ENCODE measurements around the gene PLEKHN1. TPM values are rescaled to one million over a fixed set of nuclear protein-coding genes. Genes with fewer than 3 reads are reported as not detected.
A peak's percentile ranks its signal among the peaks of the same experiment; 100 is the strongest.
"Not testable (repeated sequence)": the region's sequence is repeated elsewhere in the genome, so short reads cannot be mapped to it uniquely, and the experiment has no call there.

PLEKHN1 gene
- total RNA-seq, 1 donor from 2014 or later: 1.3 TPM

DNA sequence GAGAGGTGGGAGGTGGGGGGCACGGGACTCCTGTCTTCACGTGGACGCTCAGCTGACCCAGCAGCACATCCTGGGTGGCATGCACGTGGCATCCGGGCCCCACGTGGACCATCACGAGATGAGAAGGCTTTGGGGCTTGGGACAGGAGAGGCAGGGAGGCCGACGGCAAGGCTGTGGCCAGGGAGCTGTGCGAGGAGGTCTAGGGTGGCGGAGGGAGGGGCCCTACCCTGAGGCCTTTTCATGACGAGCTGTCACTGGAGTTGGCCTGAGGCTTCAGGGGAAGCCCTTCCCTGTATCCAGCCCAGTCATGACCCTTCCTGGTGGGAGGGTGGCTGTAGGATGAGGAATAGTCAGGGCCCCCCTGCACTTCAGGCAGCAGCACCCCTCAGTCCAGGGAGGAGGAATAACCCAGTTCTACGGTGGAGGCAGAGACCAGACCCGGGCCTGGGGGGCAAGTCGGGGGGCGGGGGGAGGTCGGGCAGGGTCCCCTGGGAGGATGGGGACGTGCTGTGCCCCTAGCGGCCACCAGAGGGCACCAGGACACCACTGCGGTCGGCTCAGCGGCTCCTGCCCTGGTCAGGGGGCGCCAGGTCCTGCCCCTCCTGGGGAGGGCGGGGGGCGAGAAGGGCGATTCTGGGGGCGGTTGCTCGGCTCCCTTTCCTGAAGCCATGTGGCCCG is 17.7 kb downstream of the PLEKHN1 start:
- TF ChIP-seq, protein P1, sequence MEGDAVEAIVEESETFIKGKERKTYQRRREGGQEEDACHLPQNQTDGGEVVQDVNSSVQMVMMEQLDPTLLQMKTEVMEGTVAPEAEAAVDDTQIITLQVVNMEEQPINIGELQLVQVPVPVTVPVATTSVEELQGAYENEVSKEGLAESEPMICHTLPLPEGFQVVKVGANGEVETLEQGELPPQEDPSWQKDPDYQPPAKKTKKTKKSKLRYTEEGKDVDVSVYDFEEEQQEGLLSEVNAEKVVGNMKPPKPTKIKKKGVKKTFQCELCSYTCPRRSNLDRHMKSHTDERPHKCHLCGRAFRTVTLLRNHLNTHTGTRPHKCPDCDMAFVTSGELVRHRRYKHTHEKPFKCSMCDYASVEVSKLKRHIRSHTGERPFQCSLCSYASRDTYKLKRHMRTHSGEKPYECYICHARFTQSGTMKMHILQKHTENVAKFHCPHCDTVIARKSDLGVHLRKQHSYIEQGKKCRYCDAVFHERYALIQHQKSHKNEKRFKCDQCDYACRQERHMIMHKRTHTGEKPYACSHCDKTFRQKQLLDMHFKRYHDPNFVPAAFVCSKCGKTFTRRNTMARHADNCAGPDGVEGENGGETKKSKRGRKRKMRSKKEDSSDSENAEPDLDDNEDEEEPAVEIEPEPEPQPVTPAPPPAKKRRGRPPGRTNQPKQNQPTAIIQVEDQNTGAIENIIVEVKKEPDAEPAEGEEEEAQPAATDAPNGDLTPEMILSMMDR (IDR thresholded peaks at IDR 0.05): peak; percentile 39
- ATAC-seq (ENCODE audit: low read depth) (peak; percentile 95), DNase-seq (peak; percentile 66)
- Mint-ChIP-seq H3K4me3 (no peak overlapping the region), H3K9me3 (no peaks in the 10 kb centered on the region), H3K4me1 (no peaks in the 10 kb centered on the region), H3K27me3 (peaks cover 23% of the 10 kb centered on the region), H3K27ac (no peak overlapping the region), H3K36me3 (ENCODE audit: low read depth) (no peaks in the 10 kb centered on the region)
- intact Hi-C loops (cut with micrococcal nuclease): loop anchor here (1.0 to 2.0 kb wide), 4 partner anchors 17 to 457 kb away; no protein-coding TSS in a partner anchor
- ChIA-PET POLR2A (interaction anchor here (0.7 to 1.7 kb wide), 5 partner anchors 78 to 308 kb away, joined by 3 to 7 read pairs (median 3); no protein-coding TSS in a partner anchor), CTCF (interaction anchor here (0.7 to 2.7 kb wide), 17 partner anchors 9 to 522 kb away, joined by 3 to 23 read pairs (median 4); partner anchors contain the start of genes ISG15 and PLEKHN1)

- Mint-ChIP-seq H3K9me3 (no peaks in the 10 kb centered on the region), H3K36me3 (ENCODE audit: low read depth) (no peaks in the 10 kb centered on the region), H3K4me1 (no peaks in the 10 kb centered on the region), H3K4me3 (no peak overlapping the region), H3K27me3 (peaks cover 27% of the 10 kb centered on the region), H3K27ac (no peak overlapping the region)
- TF ChIP-seq, protein P1 (IDR thresholded peaks at IDR 0.05): no peak
- no peak for DNase-seq
- no peak for ATAC-seq (ENCODE audit: low read depth)
- intact Hi-C loops (cut with micrococcal nuclease): loop anchor here (1.0 to 2.0 kb wide), 4 partner anchors 17 to 456 kb away; no protein-coding TSS in a partner anchor
- ChIA-PET POLR2A (interaction anchor here (0.7 to 1.7 kb wide), 5 partner anchors 77 to 307 kb away, joined by 3 to 7 read pairs (median 3); no protein-coding TSS in a partner anchor), CTCF (interaction anchor here (0.7 to 2.7 kb wide), 15 partner anchors 8 to 521 kb away, joined by 3 to 23 read pairs (median 3); partner anchors contain the start of gene ISG15)
Measured at GRCh38 chr1:984476-984814, 18.2 kb downstream of the PLEKHN1 start.

DNA sequence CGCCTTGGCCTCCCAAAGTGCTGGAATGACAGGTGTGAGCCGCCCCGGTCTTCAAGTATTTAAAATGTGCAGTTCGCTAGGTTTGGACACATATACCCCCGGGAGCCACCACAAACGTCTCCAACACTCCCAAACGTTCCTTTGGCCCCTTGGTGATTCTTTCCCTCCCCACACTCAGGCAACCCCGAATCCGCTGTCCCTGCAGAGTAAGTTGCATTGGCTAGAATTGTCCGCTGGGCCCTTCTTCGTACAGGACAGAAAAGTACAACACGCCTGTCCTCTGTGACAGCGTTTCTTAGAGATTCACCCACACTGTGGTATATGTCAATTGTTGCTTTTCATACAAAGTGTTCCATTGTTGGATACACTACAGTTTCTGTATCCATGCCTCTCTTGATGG is 18.8 kb downstream of the PLEKHN1 start:
- Mint-ChIP-seq H3K36me3 (ENCODE audit: low read depth) (no peaks in the 10 kb centered on the region), H3K4me3 (no peak overlapping the region), H3K4me1 (no peaks in the 10 kb centered on the region), H3K27me3 (peaks cover 27% of the 10 kb centered on the region), H3K27ac (no peak overlapping the region), H3K9me3 (no peaks in the 10 kb centered on the region)
- DNase-seq (no peak), ATAC-seq (ENCODE audit: low read depth) (no peak)
- intact Hi-C loops (cut with micrococcal nuclease): loop anchor here (2.0 kb wide), 1 partner anchor 456 kb away; no protein-coding TSS in a partner anchor
- TF ChIP-seq, protein P1 (IDR thresholded peaks at IDR 0.05): no peak
- ChIA-PET CTCF (interaction anchor here (0.9 to 2.7 kb wide), 11 partner anchors 8 to 389 kb away, joined by 3 to 23 read pairs (median 4); no protein-coding TSS in a partner anchor), POLR2A (interaction anchor here (1.5 kb wide), 1 partner anchor 79 kb away, joined by 3 read pairs; no protein-coding TSS in a partner anchor)

DNA sequence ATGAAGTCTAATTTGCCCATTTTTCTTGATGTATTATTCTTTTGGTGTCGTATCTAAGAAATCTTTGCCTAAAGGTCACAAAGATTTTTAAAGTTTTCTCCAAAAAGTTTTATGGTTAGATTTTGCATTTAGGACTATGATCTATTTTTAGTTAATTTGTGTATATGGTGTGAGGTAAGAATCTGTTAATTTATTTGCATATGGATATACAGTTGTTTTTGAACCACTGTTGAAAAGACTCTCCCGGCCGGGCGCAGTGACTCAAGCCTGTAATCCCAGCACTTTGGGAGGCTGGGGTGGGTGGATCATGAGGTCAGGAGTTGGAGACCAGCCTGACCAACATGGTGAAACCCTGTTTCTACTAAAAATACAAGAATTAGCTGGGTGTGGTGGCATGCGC is 21.8 kb downstream of the PLEKHN1 start:
- POLR2A ChIA-PET; intact Hi-C loops (cut with micrococcal nuclease); H3K27ac Mint-ChIP-seq; H3K36me3 Mint-ChIP-seq (ENCODE audit: low read depth); H3K9me3 Mint-ChIP-seq; H3K4me1 Mint-ChIP-seq; ATAC-seq (ENCODE audit: low read depth); H3K4me3 Mint-ChIP-seq; DNase-seq: not testable (repeated sequence)
- CTCF ChIA-PET: interaction anchor here (1.0 kb wide), 1 partner anchor 304 kb away, joined by 3 read pairs; no protein-coding TSS in a partner anchor
- peaks cover 27% of the 10 kb centered on the region for H3K27me3 Mint-ChIP-seq

GRCh38 chr1:991275-991674 is 25.0 kb downstream of the PLEKHN1 start:
- CTCF ChIA-PET; H3K4me3 Mint-ChIP-seq; DNase-seq; H3K36me3 Mint-ChIP-seq (ENCODE audit: low read depth); H3K4me1 Mint-ChIP-seq; H3K9me3 Mint-ChIP-seq; intact Hi-C loops (cut with micrococcal nuclease); POLR2A ChIA-PET; ATAC-seq (ENCODE audit: low read depth); H3K27ac Mint-ChIP-seq: not testable (repeated sequence)
- peaks cover 30% of the 10 kb centered on the region for H3K27me3 Mint-ChIP-seq

DNA sequence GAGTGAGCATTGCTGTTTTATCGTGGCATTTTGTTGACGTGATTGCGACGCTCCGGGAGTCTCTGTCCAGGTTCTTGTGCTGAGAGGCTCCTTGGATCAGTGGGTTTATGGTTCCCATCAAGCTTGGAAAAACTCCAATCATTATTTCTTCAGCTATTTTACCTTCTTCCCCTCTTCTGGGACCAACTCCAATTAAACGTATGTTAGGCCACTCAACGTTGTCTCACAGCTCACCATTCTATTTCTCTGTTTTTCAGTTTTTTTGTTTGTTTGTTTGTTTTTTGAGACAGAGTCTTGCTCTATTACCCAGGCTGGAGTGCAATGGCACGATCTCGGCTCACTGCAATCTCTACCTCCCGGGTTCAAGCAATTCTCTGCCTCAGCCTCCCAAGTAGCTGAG is 25.6 kb downstream of the PLEKHN1 start:
- no peak overlapping the region for H3K27ac Mint-ChIP-seq
- peaks cover 2% of the 10 kb centered on the region for H3K9me3 Mint-ChIP-seq
- CTCF ChIA-PET: interaction anchor here (0.9 to 1.5 kb wide), 2 partner anchors 7 to 11 kb away, joined by 3 to 4 read pairs; no protein-coding TSS in a partner anchor
- peaks cover 6% of the 10 kb centered on the region for H3K4me1 Mint-ChIP-seq
- peaks cover 28% of the 10 kb centered on the region for H3K27me3 Mint-ChIP-seq
- intact Hi-C loops (cut with micrococcal nuclease): no loop called here
- no peak for ATAC-seq (ENCODE audit: low read depth)
- TF ChIP-seq, protein P1 (IDR thresholded peaks at IDR 0.05): no peak
- no peak for DNase-seq
- no peaks in the 10 kb centered on the region for H3K36me3 Mint-ChIP-seq (ENCODE audit: low read depth)
- no peak overlapping the region for H3K4me3 Mint-ChIP-seq
- POLR2A ChIA-PET: no interaction called here
